ENCODE measurements around the gene LRP1. TPM values are rescaled to one million over a fixed set of nuclear protein-coding genes. Genes with fewer than 3 reads are reported as not detected.

The LRP1 gene
- total and polyA plus RNA-seq, 2 of the 4 experiments (the other 2 are of a cell fraction), result 73.1 to 142 TPM

GRCh38 chr12:57260366-57260765 is 132.1 kb downstream of the LRP1 start:
- no peak overlapping the region for H2BK120ac ChIP-seq (ENCODE audit: low read depth, low read length)
- intact Hi-C loops (cut with micrococcal nuclease) (no loop called here), in situ Hi-C loops (cut with MboI; ENCODE audit: low sequenced_read_pairs) (no loop called here), dilution Hi-C loops (cut with HindIII; ENCODE audit: low sequenced_read_pairs, unreplicated experiment) (no loop called here)
- H3K27ac ChIP-seq (ENCODE audit: insufficient read depth, low read length), result no peak overlapping the region
- no peaks in the 10 kb centered on the region; the same call in 1 of the 2 replicates for H3K4me1 ChIP-seq (ENCODE audit: control insufficient read depth, insufficient read depth, low read length)
- TF ChIP-seq USF2 (IDR thresholded peaks at IDR 0.05; ENCODE audit: low read depth, low read length), result no peak
- TF ChIP-seq CTCF (conservative IDR thresholded peaks at IDR 0.05; ENCODE audit: low read depth, low read length), result no peak
- no peak for TF ChIP-seq MXI1 (IDR thresholded peaks at IDR 0.05; ENCODE audit: borderline replicate concordance, low read depth, low read length)
- TF ChIP-seq CEBPB (IDR thresholded peaks at IDR 0.05; ENCODE audit: low read depth, low read length), result no peak
- TF ChIP-seq BHLHE40 (IDR thresholded peaks at IDR 0.05; ENCODE audit: low read depth, low read length), result no peak
- no peak for TF ChIP-seq RFX5 (IDR thresholded peaks at IDR 0.05; ENCODE audit: low read depth, low read length)
- no peak for TF ChIP-seq SMC3 (IDR thresholded peaks at IDR 0.05; ENCODE audit: low read depth, low read length)
- no peak for TF ChIP-seq MAZ (IDR thresholded peaks at IDR 0.05; ENCODE audit: borderline replicate concordance, low read depth, low read length)
- no peak for TF ChIP-seq POLR2A (IDR thresholded peaks at IDR 0.05; ENCODE audit: low read depth, low read length)
- no peak for TF ChIP-seq MAFK (IDR thresholded peaks at IDR 0.05; ENCODE audit: low read depth, low read length)
- no peak for TF ChIP-seq RAD21 (IDR thresholded peaks at IDR 0.05; ENCODE audit: low read length)
- TF ChIP-seq RCOR1 (IDR thresholded peaks at IDR 0.05; ENCODE audit: insufficient replicate concordance, low read length), result no peak
- TF ChIP-seq ELK1 (IDR thresholded peaks at IDR 0.05; ENCODE audit: borderline replicate concordance, low read depth, low read length), result no peak
- TF ChIP-seq FOS (IDR thresholded peaks at IDR 0.05; ENCODE audit: low read depth, low read length), result no peak
- no peak for TF ChIP-seq CHD1 (IDR thresholded peaks at IDR 0.05; ENCODE audit: low read depth, low read length)
- H3K4me2 ChIP-seq (ENCODE audit: low read depth, low read length), result no peak overlapping the region
- no peak overlapping the region for H3K18ac ChIP-seq (ENCODE audit: low read depth, low read length)
- DNase-seq (no peak), ATAC-seq (ENCODE audit: low read depth) (no peak)
- no peak overlapping the region for H4K5ac ChIP-seq (ENCODE audit: low read depth, low read length)
- H3K79me1 ChIP-seq (ENCODE audit: low read depth in 1 of 2, low read length in 2 of 2), result peaks cover 0 to 15% of the 10 kb centered on the region in 2 experiments; a peak in 1 of 4 replicates
- no peaks in the 10 kb centered on the region; the same call in 1 of the 2 replicates for H4K20me1 ChIP-seq (ENCODE audit: insufficient read depth, low read length)
- H2AK5ac ChIP-seq (ENCODE audit: low read depth, low read length), result no peak overlapping the region
- H3K4me3 ChIP-seq (ENCODE audit: insufficient read depth, low read depth, low read length), result no peak overlapping the region
- WGBS, 2 experiments (ENCODE audit: extremely low coverage in 2 of 2, insufficient read length in 1 of 2), result 100% methylated on average over 2 of the region's 4 CpGs; no CpG with 5 or more reads in 1 of the 2 experiments
- ChIA-PET CTCF (interaction anchor here (0.9 to 1.4 kb wide), 3 partner anchors 13 to 193 kb away, joined by 3 to 4 read pairs (median 4); no protein-coding TSS in a partner anchor), POLR2A (ENCODE audit: unreplicated experiment) (no interaction called here)
- no peak overlapping the region for H3K4ac ChIP-seq (ENCODE audit: low read depth, low read length)
- H2AK9ac ChIP-seq (replicated peaks; ENCODE audit: low read depth, low read length, poor library complexity), result no peak overlapping the region
- no peak overlapping the region for H4K91ac ChIP-seq (ENCODE audit: insufficient read depth, low read depth, low read length)
- peaks cover 30% of the 10 kb centered on the region for H3K36me3 ChIP-seq (ENCODE audit: control insufficient read depth, insufficient read depth, low read length)
- H3K9me3 ChIP-seq (ENCODE audit: control insufficient read depth, insufficient read depth, low read length), result no peaks in the 10 kb centered on the region
- H3K56ac ChIP-seq (ENCODE audit: extremely low read depth, insufficient read depth, low read length), result no peak overlapping the region
- H3K9ac ChIP-seq (ENCODE audit: low read depth, low read length), result no peak overlapping the region
- BruUV-seq (replicated peaks), result no TSS peak
- no peaks in the 10 kb centered on the region for H3K27me3 ChIP-seq (ENCODE audit: control insufficient read depth, insufficient read depth, low read length)
- no peak overlapping the region for H3K14ac ChIP-seq (replicated peaks; ENCODE audit: low read depth, low read length)
- no peak overlapping the region for H4K8ac ChIP-seq (ENCODE audit: low read depth in 2 of 2, low read length in 2 of 2)
- peaks cover 6% of the 10 kb centered on the region; the same call in 1 of the 2 replicates for H3K9me1 ChIP-seq (ENCODE audit: insufficient read depth, low read length)
- no peak overlapping the region for H2AFZ ChIP-seq (replicated peaks; ENCODE audit: low read length, poor library complexity)
- no peak overlapping the region for H2BK20ac ChIP-seq (ENCODE audit: low read depth, low read length)
- H2BK5ac ChIP-seq (ENCODE audit: low read depth, low read length, poor library complexity, severe bottlenecking), result no peak overlapping the region
- no peak overlapping the region for H2BK15ac ChIP-seq (ENCODE audit: low read depth, low read length)
- H3K23ac ChIP-seq (ENCODE audit: low read depth, low read length), result no peak overlapping the region; the same call in 1 of the 2 replicates

All from IMR-90 (cell line).